Heart right ventricle (tissue), 16 donors: ENCODE results near the gene GGCT. TPM values are rescaled to one million over a fixed set of nuclear protein-coding genes. Genes with fewer than 3 reads are reported as not detected.

ENCODE experiments used
- ATAC-seq, 8 donors: fragments of 200-7000 bp; cut with Tn5 transposase; one replicate each; pipeline ENCODE4 v1.9.1; 2020; ENCODE audit warnings: mild to moderate bottlenecking in 8 of 8, moderate library complexity in 8 of 8, moderate number of reproducible peaks in 1 of 8
- DNase-seq, 2 donors: peaks; one replicate each; pipeline ENCODE4 v3.0.0-alpha.2; 2020
- H3K27ac ChIP-seq, 10 donors: fragments of 200-600 bp; sonication (generic) in 2 of 10; one replicate each; pipeline versions ENCODE4 v1.5.0 to v1.8.0; 2020 to 2022; ENCODE audit warnings: mild to moderate bottlenecking in 3 of 10
- H3K27me3 ChIP-seq, 7 donors: fragments of 200-600 bp; one replicate each; pipeline ENCODE4 v1.8.0; 2021 to 2022; ENCODE audit warnings: mild to moderate bottlenecking in 2 of 7
- H3K36me3 ChIP-seq, 9 donors: fragments of 200-600 bp; sonication (generic) in 1 of 9; one replicate each; pipeline versions ENCODE4 v1.5.0 to v1.8.0; 2020 to 2022; ENCODE audit warnings: mild to moderate bottlenecking in 2 of 9
- H3K4me1 ChIP-seq, 9 donors: fragments of 200-600 bp; sonication (generic) in 1 of 9; one replicate each; pipeline versions ENCODE4 v1.5.0 to v1.8.0; 2020 to 2022; ENCODE audit warnings: mild to moderate bottlenecking in 4 of 9
- H3K4me3 ChIP-seq, 10 donors: fragments of 200-600 bp; sonication (generic) in 2 of 10; one replicate each; pipeline versions ENCODE4 v1.5.0 to v1.8.0; 2020 to 2022; ENCODE audit warnings: mild to moderate bottlenecking in 7 of 10, moderate library complexity in 2 of 10
- H3K9me3 ChIP-seq, 11 donors: fragments of 200-600 bp in 10 of 11; sonication (generic) in 2 of 11; one replicate each; pipeline versions ENCODE4 v1.5.0 to v1.8.0; 2013 to 2022; ENCODE audit warnings: mild to moderate bottlenecking in 2 of 11, control low read depth in 1 of 11, moderate library complexity in 1 of 11
- CTCF ChIP-seq, 9 donors: fragments of 200-600 bp; sonication (generic) in 2 of 9; IDR thresholded peaks; one replicate each; pipeline versions ENCODE4 v1.5.0 to v1.8.0; 2021 to 2022; ENCODE audit warnings: antibody characterized with exemption in 9 of 9, mild to moderate bottlenecking in 5 of 9, moderate library complexity in 1 of 9
- WGBS, 2 donors: extraction: QIAGEN DNeasy Blood & Tissue Kit; methylation state at CpG; one replicate each; pipeline ENCODE4 v1.1.7; 2013; ENCODE audit warnings: inconsistent platforms in 1 of 2; 5-methylcytosine and 5-hydroxymethylcytosine counted together
- intact Hi-C, 10 donors: fragments of 100-400 bp; cut with DNase I; formaldehyde crosslinking; loops; one replicate each; pipeline versions ENCODE4 v1.11.1 to v1.14.2; 2022
- polyA plus RNA-seq, 2 donors: library from polyadenylated mRNA; stranded (reverse); fragments of 200-250 nt; gene quantifications; one replicate each; pipeline ENCODE4 v1.2.3, GENCODE V29; 2013
- total RNA-seq, 10 donors: library from RNA; stranded (reverse); fragmentation: NEBNext Ultra II Directional in 3 of 10; extraction: Animal tissue kit (Norgen Biotek cat#: 25700) in 3 of 10; gene quantifications; one replicate each; pipeline versions ENCODE4 v1.2.1 to v1.2.4, GENCODE V29; 2021 to 2023
- donor health status: Arrhythmogenic right ventricular cardiomyopathy.
- donor health status: ischemic (EF 13 %, LVEDD 7.1; RV severe dilation, severe dysfunction).
- donor health status: healthy with polysubstance abuse.
- donor health status: DM: no; HTN: yes; CAD: no.
- donor health status: DM: no; HTN: no; CAD: no.
- donor health status: ischemic (EF 25% LVEDD 6.9; RV normal size, moderate dysfunction).
- donor health status: ischemic (EF 25% LVEDD 5.7; RV mildly dilated, moderate dysfunction).
- donor health status: healthy.
- donor health status: DM: yes; HTN: yes; CAD: no.
- donor health status: Ischemic cardiomyopathy.
- donor health status: ischemic (EF 35%, LVEDD 5.7; RV mildly dilated, moderate dysfunction).
- donor health status: nonischemic (EF 11% LVEDD 7.7; RV severe dilation, severe dysfunction).
- donor health status: DM: yes; HTN: yes; CAD: no.
- donor health status: PGD.
- donor health status: ischemic (EF 29% LVEDD 5.4; RV normal size, mild dysfunction).
- donor health status: nonischemic (EF 23%, LVEDD 6.1; RV moderate dilation, normal function).

The GGCT gene
- total and polyA plus RNA-seq, 12 donors: 13.8 to 54.2 (median 18.7) TPM

- no peak for DNase-seq
These were observed 40.4 kb downstream of the GGCT start for GRCh38 chr7:30464231-30464671.

GRCh38 chr7:30463405-30464145, 41.1 kb downstream of the GGCT start:
- DNase-seq: no peak

More at GRCh38 chr7:30464231-30464671, 40.4 kb downstream of the GGCT start:
- no peak overlapping the region for H3K4me3 ChIP-seq
- no peaks in the 10 kb centered on the region for H3K9me3 ChIP-seq
- intact Hi-C loops: no loop called here
- peak in 7 of 8 donors; percentile 10 to 64 (median 33) for ATAC-seq
- H3K36me3 ChIP-seq: peaks cover 0 to 41% (median 0%) of the 10 kb centered on the region in 9 donors
- H3K27ac ChIP-seq: peak overlapping the region in 8 of 10 donors; percentile 9 to 74 (median 34)
- WGBS, 2 donors: 24 to 27% methylated on average over 5 of the region's 5 CpGs
- no peaks in the 10 kb centered on the region for H3K27me3 ChIP-seq
- H3K4me1 ChIP-seq: peaks cover 18 to 100% (median 64%) of the 10 kb centered on the region in 9 donors
- no peak for TF ChIP-seq CTCF (IDR thresholded peaks at IDR 0.05)

GRCh38 chr7:30462179-30462578, 42.5 kb downstream of the GGCT start:
- Histone ChIP-seq H3K4me1 (peaks cover 8 to 87% (median 59%) of the 10 kb centered on the region in 9 donors), H3K36me3 (peaks cover 0 to 61% (median 0%) of the 10 kb centered on the region in 9 donors), H3K4me3 (no peak overlapping the region), H3K27ac (peak overlapping the region in 1 of 10 donors; percentile 44), H3K9me3 (no peaks in the 10 kb centered on the region), H3K27me3 (no peaks in the 10 kb centered on the region)
- 95 to 96% methylated on average over 1 of the region's 1 CpG for WGBS, 2 donors
- intact Hi-C loops: no loop called here
- DNase-seq (no peak), ATAC-seq (no peak)
- no peak for TF ChIP-seq CTCF (IDR thresholded peaks at IDR 0.05)

More at GRCh38 chr7:30463405-30464145, 41.1 kb downstream of the GGCT start:
- no peak for TF ChIP-seq CTCF (IDR thresholded peaks at IDR 0.05)
- intact Hi-C loops: no loop called here
- Histone ChIP-seq H3K36me3 (peaks cover 0 to 48% (median 0%) of the 10 kb centered on the region in 9 donors), H3K4me1 (peaks cover 11 to 100% (median 62%) of the 10 kb centered on the region in 9 donors), H3K4me3 (no peak overlapping the region), H3K27ac (peak overlapping the region in 8 of 10 donors; percentile 9 to 74 (median 34)), H3K9me3 (no peaks in the 10 kb centered on the region), H3K27me3 (no peaks in the 10 kb centered on the region)
- peak in 1 of 8 donors; percentile 21 for ATAC-seq
- 36 to 48% methylated on average over 6 of the region's 6 CpGs for WGBS, 2 donors

- H3K9me3 ChIP-seq: no peaks in the 10 kb centered on the region
- 67 to 74% methylated on average over 4 of the region's 4 CpGs for WGBS, 2 donors
- TF ChIP-seq CTCF (IDR thresholded peaks at IDR 0.05): no peak
- H3K27ac ChIP-seq: peak overlapping the region in 7 of 10 donors; percentile 8 to 64 (median 27)
- ATAC-seq: peak in 1 of 8 donors; percentile 14
- DNase-seq: no peak
- H3K36me3 ChIP-seq: peaks cover 0 to 80% (median 16%) of the 10 kb centered on the region in 9 donors
- intact Hi-C loops: no loop called here
- no peak overlapping the region for H3K4me3 ChIP-seq
- no peaks in the 10 kb centered on the region for H3K27me3 ChIP-seq
- peaks cover 5 to 67% (median 48%) of the 10 kb centered on the region in 9 donors for H3K4me1 ChIP-seq
These were observed 44.4 kb downstream of the GGCT start for GRCh38 chr7:30460246-30460633.
